Smooth muscle cell of the brain vasculature (primary cell): ENCODE measurements around the gene OCEL1.
"Not testable (repeated sequence)": the region's sequence is repeated elsewhere in the genome, so short reads cannot be mapped to it uniquely, and the experiment has no call there.

Source experiments
- DNase-seq: peaks from one replicate; pipeline ENCODE4 v3.0.0-alpha.2; 2012; ENCODE audit warnings: low read depth, low spot score

Gene OCEL1

GRCh38 chr19:17260842-17261325 is 34.9 kb downstream of the OCEL1 start:
- peak; percentile 26 for DNase-seq

- no peak for DNase-seq
Measured at GRCh38 chr19:17262557-17262956, 36.5 kb downstream of the OCEL1 start.

- no peak for DNase-seq
Measured at GRCh38 chr19:17263712-17264640, 38.0 kb downstream of the OCEL1 start.

- no peak for DNase-seq
Measured at GRCh38 chr19:17264641-17264979, 38.6 kb downstream of the OCEL1 start, which contains the start of gene USHBP1. TSS of gene USHBP1 (minus strand) at chr19:17264745. CDS start at chr19:17264299, 446 bp downstream.

- no peak for DNase-seq
Measured at GRCh38 chr19:17266026-17266425, 40.0 kb downstream of the OCEL1 start.

GRCh38 chr19:17266589-17266974 is 40.6 kb downstream of the OCEL1 start:
- DNase-seq, result no peak

- DNase-seq, result peak; percentile 96
Measured at GRCh38 chr19:17266975-17267788, 41.2 kb downstream of the OCEL1 start, which contains the start of gene BABAM1. TSS of gene BABAM1 (plus strand) at chr19:17267443. CDS start at chr19:17268807, 1,364 bp downstream.

GRCh38 chr19:17268754-17269153 is 42.7 kb downstream of the OCEL1 start:
- DNase-seq, result no peak

- not testable (repeated sequence) for DNase-seq
Measured at GRCh38 chr19:17274892-17275291, 48.9 kb downstream of the OCEL1 start.

- DNase-seq, result no peak
Measured at GRCh38 chr19:17275441-17276175, 49.6 kb downstream of the OCEL1 start.
